Mesenchymal stem cell (in vitro differentiated cells and primary cell): ENCODE results near the gene APBB1.

Experiments
- DNase-seq: peaks from one replicate; pipeline ENCODE4 v3.0.0-alpha.2; 2013
- H2AFZ ChIP-seq: one replicate; pipeline ENCODE4 v1.6.1; 2013; ENCODE audit warnings: low read depth, mild to moderate bottlenecking, control low read depth, inconsistent platforms, low read length, moderate library complexity
- H2AK5ac ChIP-seq: 2 replicates; pipeline ENCODE4 v1.6.1; 2013; ENCODE audit warnings: low read length, moderate library complexity, mild to moderate bottlenecking, inconsistent platforms; ENCODE audit not compliant: severe bottlenecking
- H2BK120ac ChIP-seq: one replicate; pipeline ENCODE4 v1.6.1; 2013; ENCODE audit warnings: low read depth, mild to moderate bottlenecking, inconsistent platforms, low read length, moderate library complexity
- H2BK12ac ChIP-seq, 2 experiments: one replicate each; pipeline ENCODE4 v1.6.1; 2013; ENCODE audit warnings: inconsistent platforms in 2 of 2, low read length in 2 of 2, mild to moderate bottlenecking in 2 of 2, moderate library complexity in 2 of 2, control low read depth in 1 of 2
- H2BK15ac ChIP-seq: one replicate; pipeline ENCODE4 v1.6.1; 2013; ENCODE audit warnings: mild to moderate bottlenecking, low read depth, inconsistent platforms; ENCODE audit not compliant: poor library complexity, severe bottlenecking
- H2BK5ac ChIP-seq: 2 replicates; pipeline ENCODE4 v1.6.1; 2013; ENCODE audit warnings: low read depth, mild to moderate bottlenecking, low read length, control low read depth, inconsistent platforms; ENCODE audit not compliant: poor library complexity, severe bottlenecking
- H3K14ac ChIP-seq, 2 experiments: one replicate each; pipeline ENCODE4 v1.6.1; 2013; ENCODE audit warnings: inconsistent platforms in 2 of 2, low read length in 2 of 2, control low read depth in 1 of 2, mild to moderate bottlenecking in 1 of 2, moderate library complexity in 1 of 2
- H3K18ac ChIP-seq, 2 experiments: one replicate each; pipeline ENCODE4 v1.6.1; 2013; ENCODE audit warnings: inconsistent platforms in 2 of 2, low read length in 2 of 2, control low read depth in 1 of 2, low read depth in 1 of 2, mild to moderate bottlenecking in 1 of 2
- H3K23ac ChIP-seq, 2 experiments: one replicate each; pipeline ENCODE4 v1.6.1; 2013; ENCODE audit warnings: inconsistent platforms in 2 of 2, low read length in 2 of 2, mild to moderate bottlenecking in 2 of 2, moderate library complexity in 2 of 2, control low read depth in 1 of 2
- H3K27ac ChIP-seq: 2 replicates; pipeline ENCODE4 v1.5.1; 2013; ENCODE audit warnings: mild to moderate bottlenecking, moderate library complexity, low read length, control low read depth, inconsistent platforms; ENCODE audit not compliant: poor library complexity, severe bottlenecking
- H3K27me3 ChIP-seq, 2 experiments: 2 replicates each; pipeline versions ENCODE4 v1.6.1 to v1.7.0; 2013; ENCODE audit warnings: low read length in 2 of 2, mild to moderate bottlenecking in 2 of 2, moderate library complexity in 2 of 2, control low read depth in 1 of 2, inconsistent platforms in 1 of 2; ENCODE audit not compliant: control insufficient read depth in 1 of 2, insufficient read depth in 1 of 2
- H3K36me3 ChIP-seq, 2 experiments: 2 replicates each; pipeline versions ENCODE4 v1.6.1 to v1.7.0; 2013; ENCODE audit warnings: low read length in 2 of 2, control low read depth in 1 of 2, inconsistent platforms in 1 of 2, low read depth in 1 of 2, mild to moderate bottlenecking in 1 of 2; ENCODE audit not compliant: insufficient read depth in 2 of 2, control insufficient read depth in 1 of 2
- H3K4ac ChIP-seq, 2 experiments: one replicate each; pipeline ENCODE4 v1.6.1; 2013; ENCODE audit warnings: inconsistent platforms in 2 of 2, low read length in 2 of 2, mild to moderate bottlenecking in 2 of 2, moderate library complexity in 2 of 2, control low read depth in 1 of 2, low read depth in 1 of 2
- H3K4me1 ChIP-seq: 2 replicates; pipeline ENCODE4 v1.6.1; 2013; ENCODE audit warnings: low read depth, low read length, control low read depth; ENCODE audit not compliant: control insufficient read depth, insufficient read depth
- H3K4me2 ChIP-seq: 2 replicates; pipeline ENCODE4 v1.6.1; 2013; ENCODE audit warnings: low read length, mild to moderate bottlenecking, inconsistent platforms; ENCODE audit not compliant: poor library complexity, severe bottlenecking
- H3K4me3 ChIP-seq, 2 experiments: 2 replicates each; pipeline versions ENCODE4 v1.5.1 to v1.7.0; 2013; ENCODE audit warnings: low read length in 2 of 2, mild to moderate bottlenecking in 2 of 2, control low read depth in 1 of 2, low read depth in 1 of 2; ENCODE audit not compliant: insufficient read depth in 1 of 2
- H3K79me1 ChIP-seq: replicated peaks from 2 replicates; pipeline ENCODE4 v1.6.1; 2013; ENCODE audit warnings: mild to moderate bottlenecking, control low read depth, low read length, inconsistent platforms; ENCODE audit not compliant: poor library complexity, severe bottlenecking
- H3K9ac ChIP-seq: 2 replicates; pipeline ENCODE4 v1.7.0; 2013; ENCODE audit warnings: mild to moderate bottlenecking, low read length, moderate library complexity
- H3K9me3 ChIP-seq: 2 replicates; pipeline ENCODE4 v1.7.0; 2013; ENCODE audit warnings: mild to moderate bottlenecking, low read length; ENCODE audit not compliant: control insufficient read depth
- H4K8ac ChIP-seq: one replicate; pipeline ENCODE4 v1.6.1; 2013; ENCODE audit warnings: inconsistent platforms, mild to moderate bottlenecking, low read length, moderate library complexity
- H4K91ac ChIP-seq: one replicate; pipeline ENCODE4 v1.6.1; 2013; ENCODE audit warnings: mild to moderate bottlenecking, low read length, inconsistent platforms
- WGBS: methylation state at CpG from one replicate; pipeline ENCODE4 v1.1.7; 2013; ENCODE audit warnings: mixed read lengths; 5-methylcytosine and 5-hydroxymethylcytosine counted together

The APBB1 gene

DNA sequence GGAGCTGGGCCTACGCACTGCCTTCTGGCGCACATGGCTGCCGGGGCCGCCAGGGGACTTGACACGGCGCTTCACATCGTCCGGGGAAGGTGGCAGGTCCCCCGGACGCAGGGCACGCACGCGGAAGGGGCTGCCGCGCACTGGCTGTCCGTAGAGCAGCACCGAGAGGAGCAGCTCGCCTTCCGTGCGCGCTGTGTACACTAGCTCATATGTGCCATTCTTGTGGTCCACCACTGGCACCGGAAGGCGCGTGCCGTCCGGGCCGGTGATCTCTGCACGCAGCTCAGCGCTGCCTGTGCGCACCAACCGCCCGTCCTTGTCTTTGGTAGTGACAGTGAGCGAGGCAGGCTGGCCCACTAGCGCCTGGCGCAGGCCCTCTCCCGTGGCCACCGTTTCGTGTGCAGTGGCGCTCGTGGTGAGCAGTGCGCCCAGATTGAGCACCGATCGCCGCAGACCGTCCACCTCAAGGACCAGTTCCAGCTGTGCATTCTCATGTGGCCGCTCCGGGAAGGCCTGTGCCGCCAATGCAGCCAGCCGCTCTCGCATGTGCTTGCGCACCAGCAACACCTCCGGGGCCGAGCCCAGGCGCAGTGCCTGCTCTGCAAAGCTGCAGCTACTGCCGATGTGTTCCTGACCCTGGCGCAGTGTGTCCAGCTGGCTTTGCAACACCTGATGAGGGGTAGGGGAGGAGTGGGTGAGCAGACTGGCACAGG lies 37.6 kb upstream of the APBB1 start:
- H2AFZ ChIP-seq = no peak overlapping the region
- H3K9ac ChIP-seq = no peak overlapping the region
- H3K14ac ChIP-seq = no peak overlapping the region
- no peak overlapping the region for H2BK15ac ChIP-seq
- no peaks in the 10 kb centered on the region for H3K4me1 ChIP-seq
- H3K9me3 ChIP-seq = no peaks in the 10 kb centered on the region
- H4K91ac ChIP-seq = peak overlapping the region; percentile 49
- H2AK5ac ChIP-seq = no peak overlapping the region
- peaks cover 50 to 86% of the 10 kb centered on the region in 2 experiments for H3K36me3 ChIP-seq
- WGBS = 96% methylated on average over 56 of the region's 56 CpGs
- no peak overlapping the region for H2BK5ac ChIP-seq
- DNase-seq = no peak
- H4K8ac ChIP-seq = no peak overlapping the region
- peak overlapping the region in 1 of 2 experiments; percentile 10 for H3K4me3 ChIP-seq
- no peak overlapping the region for H3K23ac ChIP-seq
- H3K4ac ChIP-seq = no peak overlapping the region
- no peak overlapping the region for H3K27ac ChIP-seq
- no peak overlapping the region for H3K18ac ChIP-seq
- H3K4me2 ChIP-seq = no peak overlapping the region
- H2BK120ac ChIP-seq = no peak overlapping the region
- H2BK12ac ChIP-seq = no peak overlapping the region
- peaks cover 1% of the 10 kb centered on the region for H3K79me1 ChIP-seq
- H3K27me3 ChIP-seq = no peaks in the 10 kb centered on the region

DNA sequence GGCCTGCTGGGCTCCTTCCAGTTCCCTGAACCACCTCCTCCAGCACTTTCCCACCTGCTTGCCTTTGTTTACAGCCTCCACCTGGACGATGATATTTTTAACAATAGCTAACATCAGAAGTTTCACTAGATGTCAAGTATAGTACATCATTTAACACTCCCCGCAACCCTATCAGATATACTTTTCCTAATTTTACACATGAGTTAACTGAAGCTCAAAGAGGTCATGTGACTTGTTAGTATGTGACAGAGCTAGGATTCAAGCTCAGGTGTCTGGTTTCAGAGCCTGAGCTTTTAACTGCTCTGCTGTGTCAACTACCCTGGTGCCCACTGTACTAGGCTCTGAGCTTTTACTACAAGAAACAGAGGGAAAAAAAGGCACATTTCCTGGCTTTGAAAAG lies 36.2 kb upstream of the APBB1 start:
- Histone ChIP-seq H2BK15ac (no peak overlapping the region), H3K4me1 (no peaks in the 10 kb centered on the region), H3K4me3 (no peak overlapping the region), H2BK12ac (no peak overlapping the region), H3K9me3 (no peaks in the 10 kb centered on the region), H2AK5ac (no peak overlapping the region), H4K91ac (no peak overlapping the region), H2AFZ (no peak overlapping the region), H4K8ac (no peak overlapping the region), H3K79me1 (peaks cover 1% of the 10 kb centered on the region), H3K36me3 (peaks cover 63 to 86% of the 10 kb centered on the region in 2 experiments), H2BK5ac (no peak overlapping the region), H3K18ac (no peak overlapping the region), H3K4ac (no peak overlapping the region), H3K27ac (no peak overlapping the region), H3K9ac (no peak overlapping the region), H3K4me2 (no peak overlapping the region), H3K23ac (no peak overlapping the region), H3K27me3 (no peaks in the 10 kb centered on the region), H3K14ac (no peak overlapping the region), H2BK120ac (no peak overlapping the region)
- 100% methylated on average over 1 of the region's 2 CpGs for WGBS
- DNase-seq = no peak

GRCh38 chr11:6453152-6453551 lies 34.3 kb upstream of the APBB1 start:
- no peak for DNase-seq
- H3K9me3 ChIP-seq = no peaks in the 10 kb centered on the region
- no peak overlapping the region for H2BK120ac ChIP-seq
- H3K4ac ChIP-seq = no peak overlapping the region
- H2BK12ac ChIP-seq = no peak overlapping the region
- H2AFZ ChIP-seq = no peak overlapping the region
- H3K79me1 ChIP-seq = peaks cover 1% of the 10 kb centered on the region
- H3K27me3 ChIP-seq = no peaks in the 10 kb centered on the region
- no peak overlapping the region for H4K91ac ChIP-seq
- no peak overlapping the region for H2AK5ac ChIP-seq
- no peaks in the 10 kb centered on the region for H3K4me1 ChIP-seq
- H3K27ac ChIP-seq = no peak overlapping the region
- H3K4me3 ChIP-seq = no peak overlapping the region
- peaks cover 71 to 87% of the 10 kb centered on the region in 2 experiments for H3K36me3 ChIP-seq
- H3K14ac ChIP-seq = no peak overlapping the region
- no peak overlapping the region for H3K4me2 ChIP-seq
- H3K9ac ChIP-seq = no peak overlapping the region
- H4K8ac ChIP-seq = no peak overlapping the region
- no peak overlapping the region for H2BK15ac ChIP-seq
- WGBS = 100% methylated on average over 2 of the region's 2 CpGs
- H3K18ac ChIP-seq = no peak overlapping the region
- H3K23ac ChIP-seq = no peak overlapping the region
- no peak overlapping the region for H2BK5ac ChIP-seq

DNA sequence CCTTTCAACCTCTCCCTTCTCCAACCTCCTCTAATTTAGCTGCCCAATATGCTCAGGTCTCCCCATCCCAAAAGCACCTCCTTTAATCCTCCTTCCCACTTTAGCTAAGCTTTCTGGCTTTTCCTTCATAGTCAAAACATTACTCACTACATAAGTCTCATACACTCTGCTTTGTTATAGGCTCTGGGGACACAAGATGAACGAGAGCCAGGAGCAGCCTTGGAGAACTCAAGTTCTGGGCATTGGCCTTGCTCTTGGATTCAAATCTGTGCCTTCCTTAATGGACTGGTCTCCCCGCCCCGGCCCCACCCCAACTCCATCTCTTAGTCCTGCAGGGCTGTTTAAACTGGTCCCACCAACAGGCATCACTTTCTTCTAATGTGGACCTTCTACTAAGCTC lies 33.3 kb upstream of the APBB1 start:
- WGBS = 92% methylated on average over 3 of the region's 3 CpGs
- no peaks in the 10 kb centered on the region for H3K79me1 ChIP-seq
- no peak overlapping the region for H3K23ac ChIP-seq
- H2BK120ac ChIP-seq = no peak overlapping the region
- no peak overlapping the region for H3K4me2 ChIP-seq
- H3K9ac ChIP-seq = no peak overlapping the region
- peaks cover 64 to 87% of the 10 kb centered on the region in 2 experiments for H3K36me3 ChIP-seq
- H2BK12ac ChIP-seq = no peak overlapping the region
- H3K27ac ChIP-seq = no peak overlapping the region
- H3K14ac ChIP-seq = no peak overlapping the region
- no peak overlapping the region for H4K91ac ChIP-seq
- H2AK5ac ChIP-seq = no peak overlapping the region
- no peak overlapping the region for H3K18ac ChIP-seq
- no peak overlapping the region for H3K4ac ChIP-seq
- H3K27me3 ChIP-seq = no peaks in the 10 kb centered on the region
- DNase-seq = no peak
- no peak overlapping the region for H2BK15ac ChIP-seq
- H2BK5ac ChIP-seq = no peak overlapping the region
- H3K4me3 ChIP-seq = no peak overlapping the region
- no peaks in the 10 kb centered on the region for H3K9me3 ChIP-seq
- H2AFZ ChIP-seq = no peak overlapping the region
- H3K4me1 ChIP-seq = no peaks in the 10 kb centered on the region
- H4K8ac ChIP-seq = no peak overlapping the region
